ENCODE results near the gene LAMA2. TPM values are rescaled to one million over a fixed set of nuclear protein-coding genes. Genes with fewer than 3 reads are reported as not detected.

The LAMA2 gene
- total and polyA plus RNA-seq, 2 experiments from 2014 or later, result 11.1 to 57.5 TPM

GRCh38 chr6:129369737-129370136, 486.8 kb downstream of the LAMA2 start:
- no peaks in the 10 kb centered on the region for H3K27me3 ChIP-seq
- H3K79me2 ChIP-seq, result no peaks in the 10 kb centered on the region
- no peak for TF ChIP-seq EZH2 (IDR thresholded peaks at IDR 0.05; ENCODE audit: borderline replicate concordance)
- TF ChIP-seq, protein P1, sequence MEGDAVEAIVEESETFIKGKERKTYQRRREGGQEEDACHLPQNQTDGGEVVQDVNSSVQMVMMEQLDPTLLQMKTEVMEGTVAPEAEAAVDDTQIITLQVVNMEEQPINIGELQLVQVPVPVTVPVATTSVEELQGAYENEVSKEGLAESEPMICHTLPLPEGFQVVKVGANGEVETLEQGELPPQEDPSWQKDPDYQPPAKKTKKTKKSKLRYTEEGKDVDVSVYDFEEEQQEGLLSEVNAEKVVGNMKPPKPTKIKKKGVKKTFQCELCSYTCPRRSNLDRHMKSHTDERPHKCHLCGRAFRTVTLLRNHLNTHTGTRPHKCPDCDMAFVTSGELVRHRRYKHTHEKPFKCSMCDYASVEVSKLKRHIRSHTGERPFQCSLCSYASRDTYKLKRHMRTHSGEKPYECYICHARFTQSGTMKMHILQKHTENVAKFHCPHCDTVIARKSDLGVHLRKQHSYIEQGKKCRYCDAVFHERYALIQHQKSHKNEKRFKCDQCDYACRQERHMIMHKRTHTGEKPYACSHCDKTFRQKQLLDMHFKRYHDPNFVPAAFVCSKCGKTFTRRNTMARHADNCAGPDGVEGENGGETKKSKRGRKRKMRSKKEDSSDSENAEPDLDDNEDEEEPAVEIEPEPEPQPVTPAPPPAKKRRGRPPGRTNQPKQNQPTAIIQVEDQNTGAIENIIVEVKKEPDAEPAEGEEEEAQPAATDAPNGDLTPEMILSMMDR (IDR thresholded peaks at IDR 0.05; ENCODE audit: poor library complexity), result no peak
- no peak for TF ChIP-seq EZH2phosphoT487 (IDR thresholded peaks at IDR 0.05; ENCODE audit: low read depth, severe bottlenecking, unreplicated experiment)
- H3K9me2 ChIP-seq (replicated peaks; ENCODE audit: insufficient read depth), result no peaks in the 10 kb centered on the region
- no peak for DNase-seq (ENCODE audit: low spot score)
- H4K20me1 ChIP-seq (ENCODE audit: insufficient read depth, poor library complexity, severe bottlenecking), result no peaks in the 10 kb centered on the region
- 68% methylated on average over 5 of the region's 5 CpGs for WGBS (ENCODE audit: low lambda C conversion rate, missing lambda C conversion rate)
- H3K9me3 ChIP-seq (ENCODE audit: low read depth), result no peaks in the 10 kb centered on the region
- no peaks in the 10 kb centered on the region for H3K4me1 ChIP-seq (ENCODE audit: insufficient read depth)
- peak overlapping the region; percentile 27 for H2AFZ ChIP-seq
- no peak overlapping the region for H3K27ac ChIP-seq
- no peaks in the 10 kb centered on the region for H3K36me3 ChIP-seq (replicated peaks; ENCODE audit: insufficient read depth, low read depth)
- peak overlapping the region; percentile 55 for H3K4me2 ChIP-seq
- no peak overlapping the region for H3K4me3 ChIP-seq

DNA sequence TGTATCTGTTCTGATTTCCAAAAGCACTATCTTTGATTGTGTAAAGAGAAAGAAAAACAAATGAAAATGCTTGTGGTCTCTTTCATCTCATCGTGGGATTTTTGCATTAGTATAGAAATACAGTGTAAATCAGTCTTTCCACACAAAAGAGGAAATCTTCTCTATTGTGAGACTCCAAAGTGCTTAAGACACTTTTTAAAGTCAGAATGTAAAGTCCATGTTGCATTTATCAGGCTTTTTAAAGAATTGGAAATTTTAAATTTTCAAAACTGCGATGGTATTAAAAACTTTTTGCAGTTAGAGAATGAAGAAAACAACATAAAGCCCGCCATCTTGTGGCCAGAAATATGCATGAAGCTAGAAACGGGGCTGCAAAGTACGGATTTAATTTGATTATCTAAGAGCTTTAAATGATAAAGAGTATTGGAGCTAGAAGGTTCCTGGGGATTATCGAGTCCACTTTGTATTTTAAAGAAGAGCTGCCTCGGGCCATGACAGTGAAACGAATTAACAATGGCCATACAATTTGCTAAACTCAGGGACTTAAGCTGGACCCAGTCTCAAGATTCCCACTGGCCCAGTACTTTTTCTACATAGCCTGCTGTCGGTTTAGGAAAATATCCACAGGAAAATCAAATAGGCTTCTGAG, 487.5 kb downstream of the LAMA2 start:
- 12% methylated on average over 9 of the region's 9 CpGs for WGBS (ENCODE audit: low lambda C conversion rate, missing lambda C conversion rate)
- no peaks in the 10 kb centered on the region for H3K36me3 ChIP-seq (replicated peaks; ENCODE audit: insufficient read depth, low read depth)
- peak overlapping the region; percentile 55 for H3K4me2 ChIP-seq
- no peaks in the 10 kb centered on the region for H3K9me2 ChIP-seq (replicated peaks; ENCODE audit: insufficient read depth)
- H3K4me1 ChIP-seq (ENCODE audit: insufficient read depth), result no peaks in the 10 kb centered on the region
- H3K27me3 ChIP-seq, result no peaks in the 10 kb centered on the region
- H3K4me3 ChIP-seq, result no peak overlapping the region
- H2AFZ ChIP-seq, result peak overlapping the region; percentile 27
- H4K20me1 ChIP-seq (ENCODE audit: insufficient read depth, poor library complexity, severe bottlenecking), result no peaks in the 10 kb centered on the region
- DNase-seq (ENCODE audit: low spot score), result peak; percentile 53
- no peaks in the 10 kb centered on the region for H3K79me2 ChIP-seq
- no peak overlapping the region for H3K27ac ChIP-seq
- TF ChIP-seq EZH2 (IDR thresholded peaks at IDR 0.05; ENCODE audit: borderline replicate concordance) (no peak), EZH2phosphoT487 (IDR thresholded peaks at IDR 0.05; ENCODE audit: low read depth, severe bottlenecking, unreplicated experiment) (no peak)
- TF ChIP-seq, protein P1 (IDR thresholded peaks at IDR 0.05; ENCODE audit: poor library complexity), result peak; percentile 85
- H3K9me3 ChIP-seq (ENCODE audit: low read depth), result no peaks in the 10 kb centered on the region

- H3K27ac ChIP-seq, result no peak overlapping the region
- H3K4me1 ChIP-seq (ENCODE audit: insufficient read depth), result no peaks in the 10 kb centered on the region
- DNase-seq (ENCODE audit: low spot score), result no peak
- WGBS (ENCODE audit: low lambda C conversion rate, missing lambda C conversion rate), result 78% methylated on average over 2 of the region's 2 CpGs
- H3K4me2 ChIP-seq, result no peak overlapping the region
- no peaks in the 10 kb centered on the region for H3K27me3 ChIP-seq
- H3K36me3 ChIP-seq (replicated peaks; ENCODE audit: insufficient read depth, low read depth), result no peaks in the 10 kb centered on the region
- no peaks in the 10 kb centered on the region for H3K9me2 ChIP-seq (replicated peaks; ENCODE audit: insufficient read depth)
- no peak overlapping the region for H3K4me3 ChIP-seq
- no peaks in the 10 kb centered on the region for H3K79me2 ChIP-seq
- TF ChIP-seq EZH2phosphoT487 (IDR thresholded peaks at IDR 0.05; ENCODE audit: low read depth, severe bottlenecking, unreplicated experiment), result no peak
- H2AFZ ChIP-seq, result no peak overlapping the region
- H3K9me3 ChIP-seq (ENCODE audit: low read depth), result no peaks in the 10 kb centered on the region
- H4K20me1 ChIP-seq (ENCODE audit: insufficient read depth, poor library complexity, severe bottlenecking), result no peaks in the 10 kb centered on the region
Observed at GRCh38 chr6:129381885-129382284, 498.9 kb downstream of the LAMA2 start.

GRCh38 chr6:129382916-129383315, 500.0 kb downstream of the LAMA2 start:
- no peak overlapping the region for H2AFZ ChIP-seq
- H3K79me2 ChIP-seq, result no peaks in the 10 kb centered on the region
- no peaks in the 10 kb centered on the region for H3K9me2 ChIP-seq (replicated peaks; ENCODE audit: insufficient read depth)
- no peaks in the 10 kb centered on the region for H3K27me3 ChIP-seq
- no peaks in the 10 kb centered on the region for H3K9me3 ChIP-seq (ENCODE audit: low read depth)
- WGBS (ENCODE audit: low lambda C conversion rate, missing lambda C conversion rate), result 87% methylated on average over 7 of the region's 7 CpGs
- no peaks in the 10 kb centered on the region for H3K36me3 ChIP-seq (replicated peaks; ENCODE audit: insufficient read depth, low read depth)
- no peak for TF ChIP-seq EZH2phosphoT487 (IDR thresholded peaks at IDR 0.05; ENCODE audit: low read depth, severe bottlenecking, unreplicated experiment)
- TF ChIP-seq, protein P1 (IDR thresholded peaks at IDR 0.05; ENCODE audit: poor library complexity), result no peak
- no peak for TF ChIP-seq EZH2 (IDR thresholded peaks at IDR 0.05; ENCODE audit: borderline replicate concordance)
- H3K27ac ChIP-seq, result no peak overlapping the region
- no peak for DNase-seq (ENCODE audit: low spot score)
- H3K4me3 ChIP-seq, result no peak overlapping the region
- H3K4me1 ChIP-seq (ENCODE audit: insufficient read depth), result no peaks in the 10 kb centered on the region
- H4K20me1 ChIP-seq (ENCODE audit: insufficient read depth, poor library complexity, severe bottlenecking), result no peaks in the 10 kb centered on the region
- H3K4me2 ChIP-seq, result no peak overlapping the region
